ENCODE data around the gene PCYT2.
A peak's percentile ranks its signal among the peaks of the same experiment; 100 is the strongest.

The PCYT2 gene

GRCh38 chr17:81867991-81868673, 43.1 kb downstream of the PCYT2 start:
- H3K27me3 Mint-ChIP-seq (ENCODE audit: low read depth): no peaks in the 10 kb centered on the region
- peak overlapping the region; percentile 49 to 71 (median 60) for H3K4me3 Mint-ChIP-seq
- H3K9me3 Mint-ChIP-seq: no peaks in the 10 kb centered on the region
- H3K36me3 Mint-ChIP-seq (ENCODE audit: low read depth): peaks cover 8% of the 10 kb centered on the region
- no peak for TF ChIP-seq CTCF (IDR thresholded peaks at IDR 0.05; ENCODE audit: unreplicated experiment in 3 of 3)
- H3K27ac Mint-ChIP-seq: peak overlapping the region in 2 of 3 experiments; percentile 43 to 74
- peaks cover 18% of the 10 kb centered on the region for H3K4me1 Mint-ChIP-seq

DNA sequence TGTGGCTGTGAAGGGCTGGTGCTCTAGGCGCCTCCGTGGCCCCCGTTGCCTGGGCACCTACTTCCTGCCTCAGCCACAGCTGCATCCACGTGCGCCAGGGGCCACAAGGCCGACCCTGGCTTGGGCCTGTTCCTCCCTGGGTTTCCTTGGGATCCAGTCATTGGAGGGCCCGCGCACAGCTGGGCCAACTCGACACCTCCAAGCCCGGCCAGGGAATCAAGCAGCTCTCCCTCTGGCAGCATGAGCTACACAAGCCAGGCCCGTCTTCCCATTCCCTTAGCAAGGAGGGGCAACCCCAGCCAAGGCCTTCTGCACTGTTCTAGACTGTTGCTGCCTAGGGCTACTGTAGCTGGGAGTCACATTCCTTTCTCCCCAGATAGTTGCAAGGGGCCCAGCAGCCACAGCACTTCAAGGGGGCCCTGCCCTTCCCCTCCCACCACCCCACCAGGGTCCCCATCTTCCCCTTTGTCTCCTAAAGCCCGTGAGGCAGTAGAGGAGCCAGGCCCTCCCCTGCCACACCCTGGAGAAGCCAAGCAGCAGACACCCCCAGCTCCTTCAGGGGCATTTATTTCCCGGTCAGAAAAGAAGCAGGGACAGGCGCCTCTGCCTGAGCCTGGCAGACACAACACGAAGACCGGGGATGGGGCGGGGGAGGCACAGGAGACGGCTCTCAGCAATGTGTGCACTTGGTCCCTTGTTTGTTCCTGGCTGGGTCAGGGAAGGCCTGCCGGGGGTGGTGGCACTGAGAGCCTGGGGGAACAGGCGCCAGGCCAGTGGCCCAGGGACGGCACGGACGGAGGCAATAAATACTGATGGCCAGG, 43.8 kb downstream of the PCYT2 start:
- peaks cover 8% of the 10 kb centered on the region for H3K36me3 Mint-ChIP-seq (ENCODE audit: low read depth)
- H3K27ac Mint-ChIP-seq: peak overlapping the region in 2 of 3 experiments; percentile 49 to 66
- H3K4me3 Mint-ChIP-seq: peak overlapping the region; percentile 17 to 65 (median 34)
- no peak for TF ChIP-seq CTCF (IDR thresholded peaks at IDR 0.05; ENCODE audit: unreplicated experiment in 3 of 3)
- peaks cover 24% of the 10 kb centered on the region for H3K4me1 Mint-ChIP-seq
- no peaks in the 10 kb centered on the region for H3K27me3 Mint-ChIP-seq (ENCODE audit: low read depth)
- no peaks in the 10 kb centered on the region for H3K9me3 Mint-ChIP-seq

- Mint-ChIP-seq H3K9me3 (no peaks in the 10 kb centered on the region), H3K4me1 (peaks cover 24% of the 10 kb centered on the region), H3K4me3 (peak overlapping the region in 2 of 3 experiments; percentile 48 to 71), H3K36me3 (ENCODE audit: low read depth) (peaks cover 8% of the 10 kb centered on the region), H3K27me3 (ENCODE audit: low read depth) (no peaks in the 10 kb centered on the region), H3K27ac (peak overlapping the region in 1 of 3 experiments; percentile 69)
- TF ChIP-seq CTCF (IDR thresholded peaks at IDR 0.05; ENCODE audit: unreplicated experiment in 3 of 3): no peak
Measured at GRCh38 chr17:81866440-81867169, 44.6 kb downstream of the PCYT2 start.

DNA sequence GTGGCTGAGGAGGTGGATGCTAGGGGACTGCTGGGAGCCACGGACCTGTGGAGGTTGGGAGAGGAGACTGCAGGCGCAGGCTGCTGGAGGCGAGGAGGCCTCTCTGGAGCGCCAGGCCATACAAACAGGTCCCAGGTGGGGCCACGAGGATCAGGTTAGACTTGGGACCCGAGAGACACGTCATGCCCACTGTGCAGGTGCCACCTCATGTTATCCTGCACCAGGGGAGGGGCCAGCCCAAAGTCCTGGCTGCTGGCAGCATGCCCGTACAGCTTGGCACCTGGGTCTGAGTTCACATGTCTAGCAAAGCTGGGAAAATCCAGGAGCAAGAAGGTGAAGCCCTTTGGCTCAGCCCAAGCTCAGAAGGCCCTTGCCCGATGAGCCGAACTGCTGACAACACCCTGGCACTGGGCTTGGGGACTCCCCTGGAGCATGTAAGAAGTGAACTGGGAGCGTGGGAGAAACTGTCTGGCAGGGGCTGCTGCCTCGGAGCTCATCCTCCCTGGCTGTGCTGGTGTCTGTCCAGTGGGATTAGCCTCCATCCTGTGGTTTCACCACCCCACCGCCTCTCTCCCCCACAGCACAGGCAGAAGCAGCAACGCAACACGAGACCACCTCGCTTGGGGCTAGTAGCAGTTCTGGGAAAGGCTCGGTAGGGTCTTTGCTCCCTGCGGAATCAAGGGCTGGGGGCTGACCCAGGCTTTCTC, 45.3 kb downstream of the PCYT2 start:
- Mint-ChIP-seq H3K4me1 (peaks cover 24% of the 10 kb centered on the region), H3K36me3 (ENCODE audit: low read depth) (peaks cover 8% of the 10 kb centered on the region), H3K9me3 (no peaks in the 10 kb centered on the region), H3K27me3 (ENCODE audit: low read depth) (no peaks in the 10 kb centered on the region), H3K4me3 (peak overlapping the region in 2 of 3 experiments; percentile 23 to 25), H3K27ac (no peak overlapping the region)
- no peak for TF ChIP-seq CTCF (IDR thresholded peaks at IDR 0.05; ENCODE audit: unreplicated experiment in 3 of 3)

GRCh38 chr17:81865358-81865732, 45.9 kb downstream of the PCYT2 start:
- H3K27me3 Mint-ChIP-seq (ENCODE audit: low read depth): no peaks in the 10 kb centered on the region
- H3K9me3 Mint-ChIP-seq: no peaks in the 10 kb centered on the region
- peak overlapping the region in 1 of 3 experiments; percentile 25 for H3K4me3 Mint-ChIP-seq
- peaks cover 8% of the 10 kb centered on the region for H3K36me3 Mint-ChIP-seq (ENCODE audit: low read depth)
- no peak for TF ChIP-seq CTCF (IDR thresholded peaks at IDR 0.05; ENCODE audit: unreplicated experiment in 3 of 3)
- no peak overlapping the region for H3K27ac Mint-ChIP-seq
- peaks cover 23% of the 10 kb centered on the region for H3K4me1 Mint-ChIP-seq
